Stimulated activated CD4-positive, alpha-beta T cell treated with anti-CD3 and anti-CD28 coated beads, Interleukin-15, amount 100 ng/mL, for 1 hour (primary cell): ENCODE measurements around the gene RBPJL.
"Not testable (repeated sequence)": the region's sequence is repeated elsewhere in the genome, so short reads cannot be mapped to it uniquely, and the experiment has no call there.

Experiments
- DNase-seq, 2 donors: peaks; one replicate each; pipeline ENCODE4 v3.0.0-alpha.2; 2020; ENCODE audit warnings: low read depth in 1 of 2, low spot score in 1 of 2

Gene RBPJL

GRCh38 chr20:45341579-45341938 lies 34.9 kb downstream of the RBPJL start:
- no peak for DNase-seq

- no peak for DNase-seq
These were observed 35.6 kb downstream of the RBPJL start for GRCh38 chr20:45341939-45342854.

GRCh38 chr20:45342855-45343531 lies 36.4 kb downstream of the RBPJL start:
- no peak for DNase-seq

GRCh38 chr20:45343532-45344167 lies 37.0 kb downstream of the RBPJL start:
- DNase-seq = no peak

GRCh38 chr20:45344168-45344860 lies 37.7 kb downstream of the RBPJL start:
- DNase-seq = no peak

GRCh38 chr20:45345104-45345936 lies 38.7 kb downstream of the RBPJL start:
- no peak for DNase-seq

GRCh38 chr20:45346291-45346718 lies 39.7 kb downstream of the RBPJL start:
- DNase-seq = no peak

GRCh38 chr20:45346851-45347250 lies 40.2 kb downstream of the RBPJL start:
- DNase-seq = no peak

GRCh38 chr20:45347297-45347935 lies 40.8 kb downstream of the RBPJL start:
- DNase-seq = no peak

GRCh38 chr20:45347936-45348778 lies 41.5 kb downstream of the RBPJL start, which contains the start of gene SDC4:
Gene SDC4 (minus strand): TSS chr20:45348424. CDS start chr20:45348384, 40 bp downstream.
- peak; percentile 38 to 58 for DNase-seq

- no peak for DNase-seq
These were observed 43.6 kb downstream of the RBPJL start for GRCh38 chr20:45350217-45350616.

GRCh38 chr20:45350795-45351194 lies 44.2 kb downstream of the RBPJL start:
- not testable (repeated sequence) for DNase-seq

- DNase-seq = no peak
These were observed 46.1 kb downstream of the RBPJL start for GRCh38 chr20:45352729-45353128.

GRCh38 chr20:45353746-45354145 lies 47.1 kb downstream of the RBPJL start:
- DNase-seq = no peak

- DNase-seq = no peak
These were observed 48.0 kb downstream of the RBPJL start for GRCh38 chr20:45354423-45355208.

- no peak for DNase-seq
These were observed 48.8 kb downstream of the RBPJL start for GRCh38 chr20:45355209-45356084.
